Esophagus squamous epithelium (tissue), 5 donors: ENCODE measurements around the gene TMEM95. TPM values are rescaled to one million over a fixed set of nuclear protein-coding genes. Genes with fewer than 3 reads are reported as not detected.

Source experiments
- DNase-seq: peaks from one replicate; lab custom pipeline; 2025; lab: John Stamatoyannopoulos, UW
- H3K27ac ChIP-seq, 4 donors: fragments of 200-600 bp; sonication (generic); one replicate each; pipeline ENCODE4 v1.5.1; 2016 to 2019; ENCODE audit warnings: mild to moderate bottlenecking in 1 of 4
- H3K27me3 ChIP-seq, 4 donors: fragments of 200-600 bp; sonication (generic); 1 replicate in 3 of 4; 2 replicates in 1 of 4; pipeline versions ENCODE4 v1.5.1 to v1.6.0; 2017 to 2021; ENCODE audit warnings: antibody characterized with exemption in 1 of 4
- H3K36me3 ChIP-seq, 3 donors: fragments of 200-600 bp; sonication (generic); one replicate each; pipeline ENCODE4 v1.5.1; 2016 to 2019
- H3K4me1 ChIP-seq, 3 donors: fragments of 200-600 bp; sonication (generic); one replicate each; pipeline ENCODE4 v1.5.1; 2017 to 2019
- H3K4me3 ChIP-seq, 4 donors: fragments of 200-600 bp; sonication (generic); 1 replicate in 3 of 4; 2 replicates in 1 of 4; pipeline ENCODE4 v1.5.1; 2016 to 2019; ENCODE audit warnings: mild to moderate bottlenecking in 2 of 4, moderate library complexity in 1 of 4
- H3K9me3 ChIP-seq, 3 donors: fragments of 200-600 bp; sonication (generic); one replicate each; pipeline ENCODE4 v1.5.1; 2016 to 2019
- POLR2A ChIP-seq, 4 donors: fragments of 450-650 bp; IDR thresholded peaks; one replicate each; pipeline ENCODE4 v1.6.1; 2017; ENCODE audit warnings: antibody characterized with exemption in 4 of 4, mild to moderate bottlenecking in 4 of 4, moderate library complexity in 3 of 4
- WGBS, 2 donors: methylation state at CpG; one replicate each; pipeline ENCODE4 v1.1.5; 2018; 5-methylcytosine and 5-hydroxymethylcytosine counted together
- intact Hi-C: fragments of 100-400 bp; cut with DNase I; formaldehyde crosslinking; loops from one replicate; pipeline ENCODE4 v1.15.0; 2022
- small RNA-seq, 4 donors: library from RNA; depleted of rRNA; stranded (forward); fragments of <200 nt; gene quantifications; one replicate each; pipeline ENCODE3, GENCODE V24; 2016
- total RNA-seq, 4 donors: library from RNA; depleted of rRNA; stranded (reverse); fragments of >200 nt; gene quantifications; one replicate each; pipeline ENCODE4 v1.1.0, GENCODE V29; 2016
- TF ChIP-seq, protein P1 (sequence below), 6 experiments: fragments of 450-650 bp in 4 of 6; fragments of 200-600 bp in 2 of 6; sonication (generic) in 2 of 6; IDR thresholded peaks; one replicate each; pipeline ENCODE4 v1.5.1; 2016 to 2019; ENCODE audit warnings: antibody characterized with exemption in 6 of 6, mild to moderate bottlenecking in 4 of 6, moderate library complexity in 4 of 6
- donor health status: DM: yes; HTN: yes; CAD: no.

TMEM95 gene
- total RNA-seq, 4 donors from 2014 or later: not detected

- Histone ChIP-seq H3K9me3 (no peaks in the 10 kb centered on the region), H3K36me3 (peaks cover 0 to 22% (median 0%) of the 10 kb centered on the region in 3 donors), H3K4me1 (peaks cover 13 to 42% (median 26%) of the 10 kb centered on the region in 3 donors), H3K27ac (peak overlapping the region; percentile 85 to 95 (median 92)), H3K27me3 (peaks cover 0 to 10% (median 0%) of the 10 kb centered on the region in 4 donors), H3K4me3 (peak overlapping the region; percentile 43 to 92 (median 74))
- intact Hi-C loops: no loop called here
- DNase-seq: no peak
- TF ChIP-seq, protein P1, sequence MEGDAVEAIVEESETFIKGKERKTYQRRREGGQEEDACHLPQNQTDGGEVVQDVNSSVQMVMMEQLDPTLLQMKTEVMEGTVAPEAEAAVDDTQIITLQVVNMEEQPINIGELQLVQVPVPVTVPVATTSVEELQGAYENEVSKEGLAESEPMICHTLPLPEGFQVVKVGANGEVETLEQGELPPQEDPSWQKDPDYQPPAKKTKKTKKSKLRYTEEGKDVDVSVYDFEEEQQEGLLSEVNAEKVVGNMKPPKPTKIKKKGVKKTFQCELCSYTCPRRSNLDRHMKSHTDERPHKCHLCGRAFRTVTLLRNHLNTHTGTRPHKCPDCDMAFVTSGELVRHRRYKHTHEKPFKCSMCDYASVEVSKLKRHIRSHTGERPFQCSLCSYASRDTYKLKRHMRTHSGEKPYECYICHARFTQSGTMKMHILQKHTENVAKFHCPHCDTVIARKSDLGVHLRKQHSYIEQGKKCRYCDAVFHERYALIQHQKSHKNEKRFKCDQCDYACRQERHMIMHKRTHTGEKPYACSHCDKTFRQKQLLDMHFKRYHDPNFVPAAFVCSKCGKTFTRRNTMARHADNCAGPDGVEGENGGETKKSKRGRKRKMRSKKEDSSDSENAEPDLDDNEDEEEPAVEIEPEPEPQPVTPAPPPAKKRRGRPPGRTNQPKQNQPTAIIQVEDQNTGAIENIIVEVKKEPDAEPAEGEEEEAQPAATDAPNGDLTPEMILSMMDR (IDR thresholded peaks at IDR 0.05): no peak
- TF ChIP-seq POLR2A (IDR thresholded peaks at IDR 0.05): no peak
- 24% methylated on average over 13 of the region's 38 CpGs for WGBS, 2 donors
Observed at GRCh38 chr17:7405350-7406234, 50.6 kb downstream of the TMEM95 start.

DNA sequence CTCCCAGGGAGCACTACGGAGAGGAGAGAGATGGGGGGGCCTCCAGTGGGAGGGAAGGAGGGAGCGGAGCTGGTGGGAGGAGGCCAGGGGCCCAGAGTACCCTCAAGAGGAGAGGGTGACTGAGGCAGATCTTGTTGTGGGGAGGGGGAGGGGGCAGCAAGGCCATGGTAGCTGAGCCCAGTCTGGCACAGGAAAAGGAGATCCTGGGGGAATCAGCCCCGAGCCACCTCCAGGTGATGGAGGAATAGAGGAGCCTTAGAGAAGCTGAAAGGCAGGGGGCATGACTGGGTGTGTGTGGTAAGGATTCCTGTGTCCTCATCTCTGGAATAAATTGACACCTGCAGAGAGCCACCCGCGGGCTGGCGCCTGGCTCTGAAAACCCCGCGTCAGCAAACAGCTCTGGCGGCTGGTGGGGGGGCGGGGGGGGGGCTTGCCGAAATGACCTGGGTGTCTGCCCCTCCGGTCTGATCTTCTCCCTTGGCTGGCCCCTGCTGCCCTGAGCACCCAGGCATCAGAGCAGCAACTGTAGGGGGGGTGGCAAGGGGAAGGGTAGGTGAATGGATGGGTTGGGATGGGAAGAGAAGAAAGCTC is 51.4 kb downstream of the TMEM95 start:
- H3K9me3 ChIP-seq: no peaks in the 10 kb centered on the region
- H3K36me3 ChIP-seq: peaks cover 0 to 22% (median 0%) of the 10 kb centered on the region in 3 donors
- H3K27me3 ChIP-seq: peaks cover 0 to 10% (median 0%) of the 10 kb centered on the region in 4 donors
- WGBS, 2 donors: 60 to 64% methylated on average over 3 to 5 of the region's 12 CpGs
- intact Hi-C loops: no loop called here
- no peak for DNase-seq
- peaks cover 13 to 42% (median 26%) of the 10 kb centered on the region in 3 donors for H3K4me1 ChIP-seq
- TF ChIP-seq POLR2A (IDR thresholded peaks at IDR 0.05): no peak
- peak overlapping the region in 2 of 4 donors; percentile 90 to 93 for H3K27ac ChIP-seq
- H3K4me3 ChIP-seq: peak overlapping the region in 2 of 4 donors; percentile 80 to 92

Small RNA genes within 50 kb of the gene (small RNA-seq; reads per million reads assigned to genes)
- gene AC026954.2: 0 reads per million in 4 donors

Other genes with a start within 250 kb of the TMEM95 start
- under 1 TPM in 2 of 4 donors, not detected in 2; 0.50 to 0.95 TPM for gene ASGR2, start 240.3 kb upstream of the TMEM95 start, total RNA-seq
- 1 to 10 TPM in 1 of 4 donors, under 1 TPM in 2, not detected in 1; 0.42 to 1.1 (median 0.97) TPM for gene ASGR1, start 175.8 kb upstream of the TMEM95 start, total RNA-seq
- gene DLG4, start 135.3 kb upstream of the TMEM95 start, total RNA-seq: 10 to 100 TPM in 1 of 4 donors, 1 to 10 TPM in 3; 2.6 to 13.9 (median 6.0) TPM
- gene ACADVL, start 135.2 kb upstream of the TMEM95 start, total RNA-seq: 100 to 1,000 TPM; 453 to 742 (median 464) TPM
- 10 to 100 TPM; 21.4 to 58.0 (median 37.3) TPM for gene DVL2, start 120.6 kb upstream of the TMEM95 start, total RNA-seq
- gene PHF23, start 115.7 kb upstream of the TMEM95 start, total RNA-seq: 10 to 100 TPM; 24.7 to 30.6 (median 27.0) TPM
- 100 to 1,000 TPM; 172 to 384 (median 197) TPM for gene GABARAP, start 112.7 kb upstream of the TMEM95 start, total RNA-seq
- 10 to 100 TPM; 42.0 to 52.1 (median 47.8) TPM for gene CTDNEP1, start 103.4 kb upstream of the TMEM95 start, total RNA-seq
- 10 to 100 TPM; 14.9 to 21.8 (median 16.6) TPM for gene ELP5, start 102.9 kb upstream of the TMEM95 start, total RNA-seq
- 100 to 1,000 TPM; 172 to 411 (median 208) TPM for gene CLDN7, start 92.7 kb upstream of the TMEM95 start, total RNA-seq
- 10 to 100 TPM in 1 of 4 donors, 1 to 10 TPM in 2, under 1 TPM in 1; 0.83 to 21.7 (median 2.5) TPM for gene SLC2A4, start 73.4 kb upstream of the TMEM95 start, total RNA-seq
- gene YBX2, start 60.5 kb upstream of the TMEM95 start, total RNA-seq: 1 to 10 TPM in 3 of 4 donors, under 1 TPM in 1; 0.44 to 3.8 (median 2.3) TPM
- gene EIF5A, start 47.5 kb upstream of the TMEM95 start, total RNA-seq: 100 to 1,000 TPM; 324 to 543 (median 394) TPM
- gene GPS2, start 39.8 kb upstream of the TMEM95 start, total RNA-seq: 10 to 100 TPM; 40.9 to 80.7 (median 70.5) TPM
- gene NEURL4, start 25.8 kb upstream of the TMEM95 start, total RNA-seq: 10 to 100 TPM in 3 of 4 donors, 1 to 10 TPM in 1; 9.7 to 18.7 (median 14.4) TPM
- gene ACAP1, start 18.6 kb upstream of the TMEM95 start, total RNA-seq: 1 to 10 TPM; 3.2 to 5.5 (median 3.8) TPM
- 10 to 100 TPM; 12.6 to 26.6 (median 22.1) TPM for gene KCTD11, start 3.0 kb upstream of the TMEM95 start, total RNA-seq
- gene TNK1, start 25.9 kb downstream of the TMEM95 start, total RNA-seq: 10 to 100 TPM in 2 of 4 donors, 1 to 10 TPM in 2; 6.2 to 15.2 (median 9.9) TPM
- 10 to 100 TPM; 18.6 to 33.5 (median 24.7) TPM for gene PLSCR3, start 39.4 kb downstream of the TMEM95 start, total RNA-seq
- gene TMEM256, start 48.9 kb downstream of the TMEM95 start, total RNA-seq: 10 to 100 TPM; 27.9 to 88.0 (median 66.7) TPM
- gene NLGN2, start 52.7 kb downstream of the TMEM95 start, total RNA-seq: 1 to 10 TPM; 1.4 to 5.3 (median 2.0) TPM
- gene SPEM1, start 65.2 kb downstream of the TMEM95 start, total RNA-seq: not detected
- gene SPEM2, start 70.5 kb downstream of the TMEM95 start, total RNA-seq: not detected
- not detected for gene SPEM3, start 73.7 kb downstream of the TMEM95 start, total RNA-seq
- gene TMEM102, start 80.3 kb downstream of the TMEM95 start, total RNA-seq: 10 to 100 TPM; 12.2 to 20.8 (median 16.9) TPM
- gene FGF11, start 84.4 kb downstream of the TMEM95 start, total RNA-seq: 10 to 100 TPM in 1 of 4 donors, 1 to 10 TPM in 3; 2.7 to 18.1 (median 6.1) TPM
- 1 to 10 TPM; 2.4 to 7.2 (median 4.6) TPM for gene CHRNB1, start 89.9 kb downstream of the TMEM95 start, total RNA-seq
- gene ZBTB4, start 124.5 kb downstream of the TMEM95 start, total RNA-seq: 10 to 100 TPM; 13.4 to 35.1 (median 28.5) TPM
- not detected for gene SLC35G6, start 126.3 kb downstream of the TMEM95 start, total RNA-seq
- 10 to 100 TPM; 59.3 to 94.9 (median 78.2) TPM for gene POLR2A, start 129.2 kb downstream of the TMEM95 start, total RNA-seq
- 10 to 100 TPM in 1 of 4 donors, 1 to 10 TPM in 3; 3.5 to 41.6 (median 6.5) TPM for gene TNFSF12, start 193.9 kb downstream of the TMEM95 start, total RNA-seq
- 10 to 100 TPM in 2 of 4 donors, 1 to 10 TPM in 2; 3.8 to 21.7 (median 10.9) TPM for gene TNFSF13, start 203.6 kb downstream of the TMEM95 start, total RNA-seq
- gene SENP3, start 206.8 kb downstream of the TMEM95 start, total RNA-seq: 10 to 100 TPM; 32.1 to 65.4 (median 48.3) TPM
- gene CD68, start 224.5 kb downstream of the TMEM95 start, total RNA-seq: 10 to 100 TPM; 32.1 to 52.9 (median 45.2) TPM
- gene MPDU1, start 228.7 kb downstream of the TMEM95 start, total RNA-seq: 100 to 1,000 TPM in 2 of 4 donors, 10 to 100 TPM in 2; 69.3 to 123 (median 100) TPM
- 100 to 1,000 TPM in 2 of 4 donors, 10 to 100 TPM in 2; 89.1 to 127 (median 103) TPM for gene SOX15, start 234.9 kb downstream of the TMEM95 start, total RNA-seq